ENCODE results near the gene ITPR1. TPM values are rescaled to one million over a fixed set of nuclear protein-coding genes. Genes with fewer than 3 reads are reported as not detected.

Gene ITPR1
- total RNA-seq, 1 experiment from 2014 or later = 8.7 TPM

DNA sequence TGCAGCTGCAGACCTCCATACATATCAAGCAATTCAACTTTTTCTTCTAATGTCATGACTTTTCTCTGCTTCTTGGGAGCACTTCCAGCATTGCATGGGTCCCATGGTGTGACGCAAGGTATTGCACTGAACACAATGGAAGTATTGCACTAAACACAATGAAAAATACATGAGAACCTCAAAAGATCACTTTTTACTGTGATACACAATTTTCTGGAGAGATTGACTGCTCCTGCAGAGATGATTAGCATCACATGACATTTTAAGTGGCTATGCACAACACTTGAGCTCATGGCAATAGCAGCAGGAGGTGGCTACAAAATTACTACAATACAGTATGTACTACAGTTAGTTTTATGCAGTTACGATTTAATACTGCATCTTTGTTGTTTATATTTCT lies 372.6 kb downstream of the ITPR1 start:
- no peak for ATAC-seq
- intact Hi-C loops (cut with micrococcal nuclease; ENCODE audit: unreplicated experiment) (no loop called here), in situ Hi-C loops (cut with HindIII; ENCODE audit: low pct_unique_long_range_greater_than_20kb, low sequenced_read_pairs) (no loop called here)
- H3K4me1 ChIP-seq (ENCODE audit: control insufficient read depth, insufficient read depth, low read length) = peaks cover 8% of the 10 kb centered on the region
- ChIA-PET POLR2A (no interaction called here), CTCF (no interaction called here)
- H3K4me3 ChIP-seq (ENCODE audit: low read depth in 2 of 2, low read length in 2 of 2) = no peak overlapping the region
- DNase-seq (ENCODE audit: low read depth, low spot score) = no peak
- H3K9me3 ChIP-seq (ENCODE audit: control insufficient read depth, insufficient read depth, low read depth, low read length) = peaks cover 5% of the 10 kb centered on the region; the same call in 1 of the 2 replicates
- TF ChIP-seq, protein P1, sequence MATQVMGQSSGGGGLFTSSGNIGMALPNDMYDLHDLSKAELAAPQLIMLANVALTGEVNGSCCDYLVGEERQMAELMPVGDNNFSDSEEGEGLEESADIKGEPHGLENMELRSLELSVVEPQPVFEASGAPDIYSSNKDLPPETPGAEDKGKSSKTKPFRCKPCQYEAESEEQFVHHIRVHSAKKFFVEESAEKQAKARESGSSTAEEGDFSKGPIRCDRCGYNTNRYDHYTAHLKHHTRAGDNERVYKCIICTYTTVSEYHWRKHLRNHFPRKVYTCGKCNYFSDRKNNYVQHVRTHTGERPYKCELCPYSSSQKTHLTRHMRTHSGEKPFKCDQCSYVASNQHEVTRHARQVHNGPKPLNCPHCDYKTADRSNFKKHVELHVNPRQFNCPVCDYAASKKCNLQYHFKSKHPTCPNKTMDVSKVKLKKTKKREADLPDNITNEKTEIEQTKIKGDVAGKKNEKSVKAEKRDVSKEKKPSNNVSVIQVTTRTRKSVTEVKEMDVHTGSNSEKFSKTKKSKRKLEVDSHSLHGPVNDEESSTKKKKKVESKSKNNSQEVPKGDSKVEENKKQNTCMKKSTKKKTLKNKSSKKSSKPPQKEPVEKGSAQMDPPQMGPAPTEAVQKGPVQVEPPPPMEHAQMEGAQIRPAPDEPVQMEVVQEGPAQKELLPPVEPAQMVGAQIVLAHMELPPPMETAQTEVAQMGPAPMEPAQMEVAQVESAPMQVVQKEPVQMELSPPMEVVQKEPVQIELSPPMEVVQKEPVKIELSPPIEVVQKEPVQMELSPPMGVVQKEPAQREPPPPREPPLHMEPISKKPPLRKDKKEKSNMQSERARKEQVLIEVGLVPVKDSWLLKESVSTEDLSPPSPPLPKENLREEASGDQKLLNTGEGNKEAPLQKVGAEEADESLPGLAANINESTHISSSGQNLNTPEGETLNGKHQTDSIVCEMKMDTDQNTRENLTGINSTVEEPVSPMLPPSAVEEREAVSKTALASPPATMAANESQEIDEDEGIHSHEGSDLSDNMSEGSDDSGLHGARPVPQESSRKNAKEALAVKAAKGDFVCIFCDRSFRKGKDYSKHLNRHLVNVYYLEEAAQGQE (IDR thresholded peaks at IDR 0.05; ENCODE audit: insufficient read depth in 1 of 2, low read depth in 2 of 2, low read length in 1 of 2) = no peak
- TF ChIP-seq SIN3A (IDR thresholded peaks at IDR 0.05; ENCODE audit: borderline replicate concordance, insufficient read depth, low read depth, low read length) = no peak
- TF ChIP-seq, protein P2, sequence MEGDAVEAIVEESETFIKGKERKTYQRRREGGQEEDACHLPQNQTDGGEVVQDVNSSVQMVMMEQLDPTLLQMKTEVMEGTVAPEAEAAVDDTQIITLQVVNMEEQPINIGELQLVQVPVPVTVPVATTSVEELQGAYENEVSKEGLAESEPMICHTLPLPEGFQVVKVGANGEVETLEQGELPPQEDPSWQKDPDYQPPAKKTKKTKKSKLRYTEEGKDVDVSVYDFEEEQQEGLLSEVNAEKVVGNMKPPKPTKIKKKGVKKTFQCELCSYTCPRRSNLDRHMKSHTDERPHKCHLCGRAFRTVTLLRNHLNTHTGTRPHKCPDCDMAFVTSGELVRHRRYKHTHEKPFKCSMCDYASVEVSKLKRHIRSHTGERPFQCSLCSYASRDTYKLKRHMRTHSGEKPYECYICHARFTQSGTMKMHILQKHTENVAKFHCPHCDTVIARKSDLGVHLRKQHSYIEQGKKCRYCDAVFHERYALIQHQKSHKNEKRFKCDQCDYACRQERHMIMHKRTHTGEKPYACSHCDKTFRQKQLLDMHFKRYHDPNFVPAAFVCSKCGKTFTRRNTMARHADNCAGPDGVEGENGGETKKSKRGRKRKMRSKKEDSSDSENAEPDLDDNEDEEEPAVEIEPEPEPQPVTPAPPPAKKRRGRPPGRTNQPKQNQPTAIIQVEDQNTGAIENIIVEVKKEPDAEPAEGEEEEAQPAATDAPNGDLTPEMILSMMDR (IDR thresholded peaks at IDR 0.05) = no peak
- no peak for TF ChIP-seq TCF7L2 (IDR thresholded peaks at IDR 0.05; ENCODE audit: low read depth, low read length)
- no peak for TF ChIP-seq POLR2AphosphoS5 (IDR thresholded peaks at IDR 0.05; ENCODE audit: low read depth, low read length)
- BruUV-seq (replicated peaks) = no TSS peak
- no peaks in the 10 kb centered on the region for H3K27me3 ChIP-seq (ENCODE audit: control insufficient read depth, insufficient read depth, low read length)
- H3K27ac ChIP-seq (ENCODE audit: low read length) = peak overlapping the region; percentile 96; the same call in 1 of the 2 replicates
- no peaks in the 10 kb centered on the region for H3K36me3 ChIP-seq (ENCODE audit: control insufficient read depth, insufficient read depth, low read length)

DNA sequence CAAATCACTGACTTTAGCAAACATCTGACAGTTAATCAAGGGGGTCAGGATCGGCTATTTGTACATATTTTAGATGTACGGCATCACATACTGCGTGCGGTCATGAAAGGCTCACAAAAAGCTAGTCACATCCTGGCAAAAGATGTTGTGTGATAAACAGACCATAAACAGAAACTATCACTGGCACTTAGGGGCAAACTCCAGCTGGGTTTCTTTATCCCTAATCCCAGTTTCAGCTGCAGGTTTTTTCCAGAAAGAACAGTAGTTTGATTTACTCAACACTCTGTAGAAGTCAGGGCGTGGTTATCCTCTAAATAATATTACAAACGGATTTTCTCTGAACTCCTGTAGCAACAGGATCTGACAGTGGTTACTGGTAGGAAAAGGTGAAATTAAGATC lies 373.7 kb downstream of the ITPR1 start:
- Histone ChIP-seq H3K27me3 (ENCODE audit: control insufficient read depth, insufficient read depth, low read length) (no peaks in the 10 kb centered on the region), H3K9me3 (ENCODE audit: control insufficient read depth, insufficient read depth, low read depth, low read length) (no peaks in the 10 kb centered on the region), H3K36me3 (ENCODE audit: control insufficient read depth, insufficient read depth, low read length) (no peaks in the 10 kb centered on the region), H3K4me3 (ENCODE audit: low read depth in 2 of 2, low read length in 2 of 2) (peak overlapping the region; percentile 45 to 63), H3K27ac (ENCODE audit: low read length) (peak overlapping the region; percentile 96), H3K4me1 (ENCODE audit: control insufficient read depth, insufficient read depth, low read length) (peaks cover 8% of the 10 kb centered on the region)
- in situ Hi-C loops (cut with HindIII; ENCODE audit: low pct_unique_long_range_greater_than_20kb, low sequenced_read_pairs) (no loop called here), intact Hi-C loops (cut with micrococcal nuclease; ENCODE audit: unreplicated experiment) (no loop called here)
- DNase-seq (ENCODE audit: low read depth, low spot score) = no peak
- ChIA-PET CTCF (no interaction called here), POLR2A (interaction anchor here (0.6 to 0.8 kb wide), 3 partner anchors 14 to 116 kb away, joined by 3 to 15 read pairs (median 4); no protein-coding TSS in a partner anchor)
- ATAC-seq = peak; percentile 8; the same call in 1 of the 2 replicates
- no TSS peak for BruUV-seq (replicated peaks)
- TF ChIP-seq, protein P2 (IDR thresholded peaks at IDR 0.05) = no peak

Data from Panc1 (cell line).